GM15510 (cell line): ENCODE results near the gene NEU2.

Experiments
- POLR2A ChIP-seq: IDR thresholded peaks from 3 replicates; pipeline ENCODE4 v1.6.1; 2011; ENCODE audit warnings: borderline replicate concordance; ENCODE audit not compliant: insufficient read length; ENCODE audit errors: extremely low read depth

NEU2 gene

DNA sequence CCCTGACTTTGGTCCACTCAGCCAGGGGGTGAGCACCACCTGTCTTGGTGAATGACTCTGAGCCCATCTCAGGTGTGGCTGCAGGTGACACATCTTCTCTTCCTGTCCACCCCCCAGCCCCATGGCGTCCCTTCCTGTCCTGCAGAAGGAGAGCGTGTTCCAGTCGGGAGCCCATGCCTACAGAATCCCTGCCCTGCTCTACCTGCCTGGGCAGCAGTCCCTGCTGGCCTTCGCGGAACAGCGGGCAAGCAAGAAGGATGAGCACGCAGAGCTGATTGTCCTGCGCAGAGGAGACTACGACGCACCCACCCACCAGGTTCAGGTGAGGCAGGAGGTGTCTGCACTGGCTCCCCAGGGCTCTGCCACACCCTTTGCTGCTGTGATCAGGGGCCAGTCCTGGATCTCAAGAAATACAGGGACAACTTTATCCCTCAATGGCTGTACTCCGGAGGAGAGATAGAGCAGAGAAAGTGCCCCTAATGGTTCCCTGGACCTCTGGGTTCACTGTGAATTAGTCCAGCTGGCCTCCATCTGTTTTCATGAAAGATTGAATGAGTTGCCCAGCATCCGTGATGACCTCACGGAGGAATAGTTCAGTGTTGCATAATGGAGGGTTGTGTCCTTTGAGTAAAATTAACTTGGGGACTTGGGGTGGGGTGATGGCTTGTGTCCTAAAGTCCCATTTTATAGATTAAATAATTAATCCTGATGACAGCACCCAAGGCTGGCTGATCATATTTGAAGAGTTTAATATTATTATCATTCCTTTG, at the start of gene NEU2:
TSS of gene NEU2 (plus strand) at position 122 of the 770 bp plus-strand sequence. CDS start at position 122, 0 bp downstream.
- no peak for TF ChIP-seq POLR2A

GRCh38 chr2:232982926-232983668, 49.4 kb upstream of the NEU2 start:
- no peak for TF ChIP-seq POLR2A

DNA sequence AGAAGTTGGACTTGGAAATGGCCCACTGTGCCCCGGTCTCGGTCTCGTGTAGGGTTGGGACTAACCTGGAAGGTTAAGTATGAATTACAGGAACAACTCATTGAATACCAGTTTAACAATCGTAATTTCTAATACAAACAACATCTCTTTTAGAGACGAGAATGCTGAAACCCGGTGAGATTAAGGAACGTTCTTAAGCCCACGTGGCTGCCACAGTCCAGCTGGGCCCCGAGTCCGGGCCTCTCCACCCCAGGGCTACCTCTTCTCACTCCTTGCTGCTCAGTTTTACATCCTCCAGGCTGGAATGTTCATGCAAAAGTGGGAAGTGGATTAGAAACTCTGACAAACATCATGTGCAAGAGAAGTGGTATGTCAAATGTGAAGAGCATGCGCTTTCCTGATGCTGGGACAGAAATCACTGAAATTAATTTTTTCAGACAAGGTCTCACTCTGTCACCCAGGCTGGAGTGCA, 48.8 kb upstream of the NEU2 start:
- no peak for TF ChIP-seq POLR2A

DNA sequence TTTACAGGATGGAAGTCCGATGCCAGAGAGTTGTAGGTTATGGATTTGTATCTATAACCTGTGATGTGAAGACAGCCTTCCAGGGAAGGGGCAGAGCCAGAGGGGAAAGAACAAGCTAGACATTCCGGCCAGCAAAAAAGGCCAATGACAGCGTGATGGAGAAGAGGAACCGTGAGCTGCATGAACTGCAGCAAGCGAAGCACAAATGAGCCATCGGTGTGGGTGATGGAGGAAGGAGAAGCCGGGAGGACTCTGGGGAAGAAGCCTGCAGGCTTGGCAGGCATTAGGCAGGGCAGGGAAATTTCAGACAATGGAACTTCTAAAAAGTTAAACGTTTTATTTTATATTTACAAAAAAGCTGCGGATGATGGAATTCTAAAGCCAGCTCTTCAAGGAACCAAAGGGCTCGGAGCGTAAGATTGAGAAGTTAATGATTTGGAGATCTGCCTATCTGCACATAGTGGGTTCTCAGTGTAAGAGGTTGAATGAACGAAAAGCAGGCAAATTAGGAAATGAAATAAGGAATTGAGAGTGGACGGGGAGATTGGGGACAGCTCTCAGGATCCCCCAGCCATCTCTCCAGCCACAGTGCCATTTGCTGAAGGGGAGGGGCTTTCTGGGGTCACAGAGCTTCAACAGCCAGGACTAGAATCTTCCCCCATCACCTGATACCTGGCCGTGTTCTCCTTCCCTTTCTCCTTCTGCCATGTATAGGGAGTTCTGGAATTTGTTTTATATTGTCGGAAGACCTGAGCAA, 47.8 kb upstream of the NEU2 start:
- no peak for TF ChIP-seq POLR2A

DNA sequence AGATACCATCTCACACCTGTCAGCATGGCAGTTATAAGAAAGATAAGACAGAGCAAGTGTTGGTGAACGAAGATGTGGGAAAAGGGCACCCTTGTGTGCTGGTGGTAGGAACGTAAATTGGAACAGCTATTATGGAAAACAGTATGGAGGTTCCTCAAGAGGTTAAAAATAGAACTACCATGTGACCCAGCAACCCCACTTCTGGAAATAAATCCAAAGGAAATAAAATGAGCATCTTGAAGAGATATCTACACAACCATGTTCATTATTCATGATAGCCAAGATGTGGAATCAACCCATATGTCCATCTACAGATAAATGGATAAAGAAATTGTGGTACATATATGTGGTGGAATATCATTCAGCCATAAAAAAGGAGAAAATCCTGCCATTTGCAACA, 46.3 kb upstream of the NEU2 start:
- no peak for TF ChIP-seq POLR2A

DNA sequence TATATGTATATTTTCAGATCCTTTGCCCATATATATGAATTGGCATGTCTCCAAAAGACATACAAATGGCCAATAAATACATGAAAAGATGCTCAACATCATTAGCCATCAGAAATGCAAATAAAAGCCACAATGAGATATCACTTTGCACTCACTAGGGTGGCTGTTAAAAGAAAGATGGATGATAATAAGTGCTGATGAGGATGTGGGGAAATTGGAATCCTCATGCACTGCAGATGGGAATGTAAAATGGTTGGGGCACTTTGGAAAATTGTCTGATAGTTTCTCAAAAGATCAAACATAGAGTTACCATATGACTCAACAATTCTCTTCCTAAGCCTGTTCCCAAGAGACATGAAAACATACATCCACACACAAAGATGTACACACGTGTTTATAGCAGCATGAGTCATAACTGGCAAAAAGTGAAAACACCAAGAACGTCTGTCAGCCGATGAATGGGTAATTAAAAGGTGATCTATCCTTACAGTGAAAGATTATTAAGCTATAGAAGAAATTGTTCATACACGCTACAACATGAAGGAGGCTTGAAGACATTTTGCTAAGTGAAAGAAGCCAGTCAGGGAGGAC, 39.1 kb upstream of the NEU2 start:
- TF ChIP-seq POLR2A: no peak

GRCh38 chr2:232994446-232994845, 38.0 kb upstream of the NEU2 start:
- no peak for TF ChIP-seq POLR2A

GRCh38 chr2:232997749-232998665, 34.5 kb upstream of the NEU2 start:
- TF ChIP-seq POLR2A: no peak

DNA sequence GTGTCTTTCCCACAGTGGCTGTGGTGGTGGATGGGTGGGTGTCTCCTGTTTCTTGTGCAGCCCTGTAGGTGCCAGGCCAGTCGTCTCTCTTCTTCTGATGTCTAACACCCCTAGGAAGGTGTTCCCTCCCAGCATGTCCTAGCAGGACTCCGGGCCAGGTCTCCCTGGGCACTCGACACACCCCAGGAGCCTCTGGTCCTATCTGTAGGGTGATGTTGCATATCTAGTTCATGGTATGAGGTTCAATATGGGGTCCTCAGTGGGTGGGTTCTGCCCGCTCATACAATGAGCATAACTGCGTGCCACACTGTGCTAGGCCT, 33.8 kb upstream of the NEU2 start:
- TF ChIP-seq POLR2A: no peak

DNA sequence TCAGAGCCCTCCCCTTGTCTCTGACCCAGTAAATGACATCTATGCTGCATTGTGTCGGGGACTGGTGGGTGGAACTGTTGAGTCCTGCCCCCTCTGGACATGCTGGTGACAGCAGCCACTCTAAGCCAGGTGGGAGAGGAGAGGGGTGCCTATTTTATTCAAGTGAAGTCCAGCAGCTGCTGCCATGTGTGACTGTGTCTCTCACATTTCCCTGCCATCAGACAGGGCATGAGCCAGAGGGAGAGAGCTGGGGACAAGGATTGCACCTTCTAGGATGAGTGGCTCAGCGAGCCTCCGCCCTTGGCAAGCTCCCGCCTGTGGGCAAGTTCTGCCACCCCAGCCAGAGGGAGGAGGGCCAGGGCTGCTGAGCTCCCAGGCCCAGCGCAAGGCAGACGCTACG, 33.1 kb upstream of the NEU2 start:
- TF ChIP-seq POLR2A: no peak

GRCh38 chr2:233000886-233001750, 31.4 kb upstream of the NEU2 start:
- TF ChIP-seq POLR2A: no peak

- TF ChIP-seq POLR2A: no peak
Measured at GRCh38 chr2:233002829-233003657, 29.4 kb upstream of the NEU2 start.

- TF ChIP-seq POLR2A: no peak
Measured at GRCh38 chr2:233003658-233004555, 28.6 kb upstream of the NEU2 start.
